HCT116 (cell line): ENCODE results near the gene UQCRFS1.
"Not testable (repeated sequence)": the region's sequence is repeated elsewhere in the genome, so short reads cannot be mapped to it uniquely, and the experiment has no call there.

ENCODE experiments used
- CEBPB ChIP-seq: IDR thresholded peaks from 2 replicates; pipeline ENCODE4 v1.6.1; 2012; ENCODE audit warnings: low read depth
- CTCF ChIP-seq, 3 experiments: fragments of 200-600 bp in 1 of 3; sonication (generic) in 1 of 3; IDR thresholded peaks in 2 of 3; conservative IDR thresholded peaks in 1 of 3; 2 replicates each; pipeline ENCODE4 v1.5.1; 2012 to 2017; ENCODE audit warnings: low read depth in 2 of 3, low read length in 2 of 3, antibody characterized with exemption in 1 of 3, borderline replicate concordance in 1 of 3, control low read depth in 1 of 3, mild to moderate bottlenecking in 1 of 3, mixed read lengths in 1 of 3, mixed run types in 1 of 3, moderate library complexity in 1 of 3; ENCODE audit not compliant: insufficient read depth in 1 of 3
- EGR1 ChIP-seq: IDR thresholded peaks from 2 replicates; pipeline ENCODE4 v1.6.1; 2012; ENCODE audit warnings: low read depth
- JUND ChIP-seq: IDR thresholded peaks from 2 replicates; pipeline ENCODE4 v1.6.1; 2012
- POLR2A ChIP-seq: IDR thresholded peaks from 2 replicates; pipeline ENCODE4 v1.7.0; 2011; ENCODE audit warnings: borderline replicate concordance; ENCODE audit not compliant: insufficient read depth, insufficient read length; ENCODE audit errors: extremely low read depth
- SP1 ChIP-seq: IDR thresholded peaks from 2 replicates; pipeline ENCODE4 v1.6.1; 2012; ENCODE audit warnings: low read depth

GRCh38 chr19:29231306-29231705, 18.4 kb upstream of the UQCRFS1 start:
- not testable (repeated sequence) for TF ChIP-seq CTCF (IDR thresholded peaks at IDR 0.05 in 2 of 3, conservative IDR thresholded peaks at IDR 0.05 in 1 of 3; ENCODE audit: borderline replicate concordance in 1 of 3, insufficient read depth in 1 of 3, low read depth in 2 of 3, low read length in 2 of 3); EGR1; JUND; POLR2A; SP1; CEBPB
